HG03095 (cell line): Measurements from ENCODE around the gene RNASE13.
"Not testable (repeated sequence)": the region's sequence is repeated elsewhere in the genome, so short reads cannot be mapped to it uniquely, and the experiment has no call there.

Experiments
- ATAC-seq: cut with Tn5 transposase; IDR thresholded peaks from one replicate; pipeline ENCODE4 v1.9.1; 2021; ENCODE audit warnings: moderate library complexity; ENCODE audit not compliant: unreplicated experiment

Gene RNASE13

GRCh38 chr14:21023817-21024584, 10.6 kb downstream of the RNASE13 start:
- no peak for ATAC-seq

DNA sequence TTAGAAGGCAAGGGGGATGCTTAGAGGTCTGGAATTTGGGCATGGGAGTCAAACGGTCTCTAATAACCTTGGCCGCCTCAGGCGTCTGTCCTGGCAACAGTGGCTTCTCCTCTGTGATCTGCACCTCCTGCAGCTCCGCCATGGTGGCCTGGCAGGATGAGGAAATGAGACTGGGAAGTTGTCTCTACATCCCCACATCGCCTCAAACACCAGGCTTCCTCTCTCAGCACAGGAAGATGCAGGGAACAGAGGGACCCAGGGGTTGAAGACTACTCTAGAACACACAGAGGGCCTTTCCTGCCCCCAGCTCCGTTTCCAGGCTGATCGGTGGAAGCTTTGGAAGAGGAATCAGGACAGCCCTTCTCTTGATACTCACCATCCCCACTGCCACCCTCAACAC, 11.4 kb downstream of the RNASE13 start:
- ATAC-seq = no peak

- no peak for ATAC-seq
Observed at GRCh38 chr14:21022686-21023085, 11.9 kb downstream of the RNASE13 start.

DNA sequence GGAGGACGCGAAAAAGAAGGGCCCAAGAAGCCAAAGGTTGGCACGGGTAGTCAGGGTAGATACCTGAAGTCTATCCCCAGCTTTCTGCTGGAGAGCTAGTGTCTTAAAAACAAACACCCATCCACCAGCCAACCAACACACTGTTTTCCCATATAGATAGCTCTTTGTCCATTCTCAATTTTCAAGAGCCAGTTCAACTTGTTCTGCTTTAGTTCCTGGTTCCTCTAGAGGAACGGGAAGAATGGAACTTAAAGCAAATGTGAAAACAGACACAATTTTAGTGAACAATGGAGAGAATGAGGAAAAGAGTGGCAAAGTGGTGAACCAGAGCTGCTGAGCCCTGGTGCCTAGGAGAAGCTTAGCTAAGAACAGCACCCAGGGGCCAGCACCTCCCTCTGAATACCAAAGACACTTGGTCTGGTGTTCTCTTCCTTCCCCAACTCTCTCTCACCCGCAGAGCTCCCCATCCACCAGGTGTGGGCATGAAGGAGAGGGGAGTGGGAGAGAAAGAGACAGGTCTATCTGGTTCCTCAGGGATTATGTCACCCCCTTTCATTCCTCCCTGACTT, 13.5 kb downstream of the RNASE13 start:
- ATAC-seq = no peak

- ATAC-seq = no peak
Observed at GRCh38 chr14:21019366-21019765, 15.2 kb downstream of the RNASE13 start.

DNA sequence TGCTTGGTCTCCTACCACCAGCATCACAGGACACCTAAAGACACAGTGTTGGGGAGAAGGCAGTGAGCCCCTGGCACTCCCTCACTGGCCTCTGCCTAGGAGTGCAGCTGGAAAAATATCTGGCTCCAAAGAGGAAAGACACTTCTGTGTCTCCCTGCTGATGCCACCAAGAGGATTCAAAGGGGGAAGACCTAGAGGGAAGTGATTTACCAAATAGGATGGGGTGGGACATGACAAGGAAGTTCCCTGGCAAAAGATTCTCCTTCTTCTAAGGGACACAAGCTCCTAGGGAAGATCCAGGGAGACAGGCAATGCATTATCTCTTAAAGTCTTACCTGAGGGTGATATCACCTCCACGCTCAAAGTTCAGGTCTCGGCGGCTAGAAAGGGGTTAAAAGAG, 15.8 kb downstream of the RNASE13 start:
- ATAC-seq = no peak

DNA sequence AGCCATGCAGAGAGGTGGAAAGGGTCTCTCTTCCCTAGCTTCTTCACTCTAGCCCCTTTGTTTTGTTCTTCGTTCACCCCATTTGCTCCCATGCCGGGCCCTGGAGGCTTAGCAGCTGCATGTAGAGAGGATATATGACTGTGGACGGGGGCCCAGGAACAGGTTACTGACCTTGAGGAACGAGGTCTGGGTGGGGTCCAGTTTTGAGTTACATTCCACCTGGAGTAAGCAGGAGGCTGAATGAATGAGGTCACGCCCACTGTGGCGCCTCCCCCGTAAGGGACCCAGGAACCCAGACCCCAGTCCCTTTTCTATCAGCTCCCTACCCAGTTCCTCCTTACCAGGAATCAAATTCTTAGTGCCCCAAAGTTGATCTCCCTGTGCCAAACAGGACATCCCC, 16.3 kb downstream of the RNASE13 start:
- ATAC-seq = no peak

- ATAC-seq = no peak
Observed at GRCh38 chr14:21017528-21018245, 16.9 kb downstream of the RNASE13 start.

DNA sequence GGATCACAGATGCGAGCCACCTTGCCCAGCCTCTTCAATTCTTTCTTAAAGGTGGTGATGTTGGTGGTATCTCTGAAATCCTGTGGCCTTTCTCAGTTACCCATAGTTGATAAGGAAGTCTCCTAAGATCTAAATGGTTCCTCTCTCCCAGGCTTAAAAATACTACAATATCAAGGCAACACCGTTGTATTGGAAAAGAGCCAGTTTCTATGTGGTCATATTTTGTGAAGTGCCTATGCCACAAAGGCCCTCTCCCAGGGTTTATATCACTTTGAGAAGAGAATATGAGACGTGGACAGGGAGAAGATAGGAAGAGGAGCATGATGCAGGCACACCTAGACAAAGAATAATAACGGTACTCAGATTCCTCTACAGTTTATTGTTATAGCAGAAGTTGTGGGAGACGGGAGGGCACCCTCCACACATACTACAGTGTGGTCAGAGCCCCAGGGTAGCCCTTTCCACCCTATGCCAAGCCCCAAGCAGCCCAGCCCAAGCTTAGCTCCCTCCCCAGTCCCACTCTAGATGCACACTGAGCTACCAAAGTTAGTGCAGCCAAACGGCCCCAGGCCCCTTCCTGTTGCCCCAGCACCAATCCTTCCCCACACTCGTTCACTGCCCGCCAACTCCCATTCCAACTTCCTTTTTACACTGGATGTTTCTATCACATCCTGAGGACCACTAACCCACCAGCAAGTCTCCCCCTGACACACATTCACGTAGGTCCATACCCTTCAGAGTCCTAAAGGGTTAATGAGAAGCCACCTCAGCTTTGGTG, 18.0 kb downstream of the RNASE13 start:
- no peak for ATAC-seq

GRCh38 chr14:21015312-21015711, 19.3 kb downstream of the RNASE13 start:
- no peak for ATAC-seq

- peak; percentile 66 for ATAC-seq
Observed at GRCh38 chr14:21014761-21015190, 19.8 kb downstream of the RNASE13 start.

DNA sequence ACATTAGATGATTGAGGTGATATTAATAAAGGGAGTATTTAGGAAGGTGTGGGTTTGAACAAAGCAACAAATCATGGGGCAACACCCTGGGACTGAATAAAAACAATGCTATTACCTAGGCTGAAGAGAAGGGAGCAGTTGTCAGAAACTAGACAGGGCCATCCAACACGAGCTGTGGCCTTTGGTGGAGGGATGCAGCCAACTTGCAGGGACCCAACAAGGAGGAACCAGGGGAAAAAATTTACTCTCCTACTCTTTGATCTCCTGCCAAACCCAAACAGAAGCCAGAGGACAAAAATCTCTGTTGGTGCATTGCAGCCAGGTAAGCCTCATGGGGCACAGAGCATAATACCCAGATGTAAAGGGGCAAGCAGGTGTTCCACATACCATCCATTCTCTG, 23.5 kb downstream of the RNASE13 start:
- ATAC-seq = no peak

GRCh38 chr14:21009721-21010120, 24.9 kb downstream of the RNASE13 start:
- not testable (repeated sequence) for ATAC-seq

GRCh38 chr14:21003788-21004346, 30.7 kb downstream of the RNASE13 start:
- ATAC-seq = no peak

DNA sequence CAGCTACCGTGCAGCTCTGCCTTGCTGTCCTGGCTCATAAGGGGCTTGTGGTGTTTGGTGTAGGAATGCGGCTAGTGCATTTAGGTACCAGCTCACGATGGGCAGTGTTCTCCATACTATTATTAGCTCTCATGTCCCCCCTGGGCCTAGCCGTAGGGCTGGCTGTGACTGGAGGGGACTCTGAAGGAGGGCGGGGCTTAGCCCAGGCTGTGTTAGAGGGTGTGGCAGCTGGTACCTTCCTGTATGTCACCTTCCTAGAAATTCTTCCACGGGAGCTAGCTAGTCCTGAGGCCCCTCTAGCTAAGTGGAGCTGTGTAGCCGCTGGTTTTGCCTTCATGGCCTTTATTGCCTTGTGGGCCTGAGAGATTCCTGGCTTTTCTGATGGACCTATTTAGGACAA, 33.4 kb downstream of the RNASE13 start:
- no peak for ATAC-seq

- ATAC-seq = no peak
Observed at GRCh38 chr14:20999591-20999990, 35.0 kb downstream of the RNASE13 start.

GRCh38 chr14:20998674-20999366, 35.8 kb downstream of the RNASE13 start, which contains the start of gene SLC39A2:
Gene SLC39A2, plus strand, starts transcription at chr14:20999293. Its CDS starts 154 bp downstream, at chr14:20999447.
- ATAC-seq = no peak

DNA sequence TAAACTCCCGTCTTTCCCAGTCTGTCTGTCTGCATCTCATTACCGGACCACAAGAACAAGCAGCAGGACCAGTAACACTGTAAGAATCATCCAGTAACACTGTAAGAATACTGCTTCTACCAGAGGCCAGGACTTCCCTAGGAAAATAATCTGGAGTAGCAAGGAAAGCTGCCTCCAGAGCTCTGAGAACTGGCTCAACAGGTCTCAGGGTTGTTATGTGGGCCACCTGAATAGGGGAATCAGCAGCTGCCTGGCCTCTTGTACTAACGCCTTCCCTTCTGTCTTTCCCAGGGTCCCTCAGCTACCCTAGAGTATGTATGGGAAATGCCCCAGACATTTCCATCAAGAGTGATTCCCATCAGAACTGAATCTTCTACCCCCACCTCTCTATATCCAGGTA, 36.5 kb downstream of the RNASE13 start:
- no peak for ATAC-seq

GRCh38 chr14:20997564-20997963, 37.0 kb downstream of the RNASE13 start:
- no peak for ATAC-seq

GRCh38 chr14:20997115-20997514, 37.5 kb downstream of the RNASE13 start:
- ATAC-seq = no peak
